Activated T-helper 9 cell treated with anti-CD3 and anti-CD28 coated beads, Interleukin-2, amount 50 U/mL, for 16 hours (primary cell): Measurements from ENCODE around the gene EPHB2.
"Not testable (repeated sequence)": the region's sequence is repeated elsewhere in the genome, so short reads cannot be mapped to it uniquely, and the experiment has no call there.

Experiments used
- DNase-seq: peaks from one replicate; pipeline ENCODE4 v3.0.0-alpha.2; 2020; ENCODE audit warnings: low read depth

EPHB2 gene

DNA sequence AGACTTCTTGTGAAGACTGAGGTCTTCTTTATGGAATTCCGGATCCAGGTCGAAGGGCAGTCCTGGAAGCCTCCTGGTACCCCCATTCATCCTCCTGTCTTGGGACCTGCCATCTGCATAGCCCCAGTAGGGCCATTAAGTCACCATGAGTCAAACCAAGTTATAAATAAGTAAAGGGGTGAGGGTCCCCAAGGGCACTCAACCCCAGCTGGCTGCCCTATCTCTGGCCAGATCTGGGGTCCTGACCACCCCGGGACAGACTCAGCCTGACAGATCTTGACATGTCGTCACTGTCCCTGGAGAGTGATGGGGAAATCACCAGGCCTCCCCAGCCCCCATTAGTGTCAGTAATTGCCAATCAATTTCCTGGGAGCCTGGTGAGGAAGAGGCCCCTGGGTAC lies 108.7 kb downstream of the EPHB2 start:
- DNase-seq, result no peak

DNA sequence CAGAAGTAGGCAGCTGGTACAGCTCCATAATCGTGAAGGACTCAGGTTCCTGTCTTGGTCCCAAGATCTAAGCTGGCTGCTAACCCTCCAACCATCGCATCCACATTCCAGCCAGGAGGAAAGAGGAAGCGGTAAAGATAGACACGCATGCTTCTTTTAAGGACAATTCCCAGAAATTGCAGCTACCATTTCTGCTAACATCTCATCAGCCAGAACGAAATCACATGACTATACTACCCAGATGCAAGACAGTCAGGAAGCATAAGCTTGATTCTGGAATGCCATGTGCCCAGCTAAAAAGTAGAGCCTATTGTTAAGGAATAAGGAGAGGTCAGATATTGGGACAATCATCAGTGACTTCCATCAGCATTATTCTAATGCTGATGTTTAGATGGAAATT lies 110.4 kb downstream of the EPHB2 start:
- no peak for DNase-seq

DNA sequence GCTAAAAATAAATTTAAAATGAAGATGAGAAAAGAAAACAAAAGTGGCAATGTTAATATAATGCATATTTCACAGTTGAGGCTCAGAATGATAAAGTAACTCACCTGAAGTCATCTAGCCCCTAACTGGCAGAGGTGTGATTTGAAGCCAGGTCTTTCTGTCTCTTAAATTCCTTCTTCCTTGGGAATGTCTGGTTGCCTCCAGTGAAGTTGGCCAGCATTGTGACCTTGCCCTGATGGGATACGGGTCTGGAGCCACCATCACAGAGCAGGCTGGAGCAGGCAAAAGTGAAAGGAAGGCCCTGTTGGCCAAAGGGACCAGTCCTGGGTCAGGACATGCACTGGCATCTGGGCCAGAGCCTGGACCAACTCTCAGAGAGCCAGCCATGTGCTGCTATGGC lies 111.7 kb downstream of the EPHB2 start:
- no peak for DNase-seq

DNA sequence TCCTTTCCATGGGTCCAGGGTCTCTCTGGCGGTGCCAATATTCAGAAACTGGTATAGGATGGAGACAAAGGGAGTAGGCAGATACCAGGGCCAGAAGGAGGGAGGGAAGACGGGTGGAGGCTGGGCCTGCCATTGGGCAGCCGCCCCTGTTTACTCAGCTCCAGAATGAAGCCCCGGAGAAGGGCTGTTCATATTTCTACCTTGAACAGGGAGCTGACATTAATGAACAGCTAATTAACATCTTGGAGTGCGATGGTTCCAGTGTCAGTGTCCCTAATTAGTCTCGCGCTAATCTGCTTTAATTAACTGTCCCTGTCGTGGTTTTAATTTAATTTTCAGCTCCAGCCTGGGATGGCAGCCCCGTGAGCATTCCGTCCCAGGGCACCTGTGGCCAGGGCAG lies 113.8 kb downstream of the EPHB2 start:
- no peak for DNase-seq

DNA sequence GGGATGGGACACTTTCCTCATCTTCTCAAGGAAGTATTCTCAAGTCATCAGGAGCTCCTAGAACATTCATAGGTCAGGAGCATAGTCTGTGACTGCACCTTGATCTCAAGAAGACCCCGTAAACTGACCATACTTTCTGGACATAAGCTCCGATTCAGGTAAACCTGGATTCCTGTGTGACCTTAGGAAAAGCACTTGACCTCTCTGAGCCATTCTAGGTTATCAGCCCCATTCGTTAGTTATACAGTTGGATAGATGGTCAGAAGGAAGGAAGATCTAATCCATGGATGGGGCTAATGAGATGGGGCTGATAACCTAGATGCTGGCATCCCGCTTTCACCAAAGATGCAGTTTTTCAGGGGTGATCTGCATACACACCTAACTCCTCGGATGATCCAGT lies 114.3 kb downstream of the EPHB2 start:
- DNase-seq, result no peak

DNA sequence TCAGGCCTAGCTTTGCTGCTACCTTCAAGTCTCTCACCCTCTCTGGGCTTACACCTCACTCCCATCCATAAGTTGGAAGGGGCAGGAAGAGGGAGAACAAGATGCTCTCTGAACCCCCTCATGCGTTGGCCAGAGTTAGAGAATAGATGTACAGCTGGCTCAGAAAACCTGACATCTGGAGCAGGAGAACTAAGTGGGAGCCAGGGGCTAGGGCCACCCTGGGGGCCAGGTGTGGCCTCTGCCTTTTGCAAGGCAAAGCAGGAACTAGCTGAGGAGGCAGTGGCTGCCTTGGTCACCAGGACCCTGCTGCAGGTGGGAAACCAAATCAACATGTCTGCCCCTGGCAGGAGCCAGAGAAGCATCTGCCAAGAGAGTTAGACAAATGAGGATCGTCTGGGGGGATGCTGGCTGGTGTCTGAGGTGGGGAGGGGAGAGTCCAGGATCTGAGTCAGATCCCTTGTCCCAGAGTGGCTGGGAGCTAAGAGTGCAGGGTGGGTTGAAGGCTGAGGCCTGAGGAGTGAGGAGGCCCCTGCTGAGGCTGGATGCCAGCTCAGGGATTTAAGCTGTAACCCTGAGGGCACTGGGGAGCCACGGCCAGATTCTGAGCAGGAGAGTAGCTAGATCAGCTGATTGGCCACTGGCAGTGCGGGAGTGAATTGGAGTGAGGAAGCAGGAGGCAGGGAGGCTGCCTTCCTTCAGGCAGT lies 115.0 kb downstream of the EPHB2 start:
- no peak for DNase-seq

DNA sequence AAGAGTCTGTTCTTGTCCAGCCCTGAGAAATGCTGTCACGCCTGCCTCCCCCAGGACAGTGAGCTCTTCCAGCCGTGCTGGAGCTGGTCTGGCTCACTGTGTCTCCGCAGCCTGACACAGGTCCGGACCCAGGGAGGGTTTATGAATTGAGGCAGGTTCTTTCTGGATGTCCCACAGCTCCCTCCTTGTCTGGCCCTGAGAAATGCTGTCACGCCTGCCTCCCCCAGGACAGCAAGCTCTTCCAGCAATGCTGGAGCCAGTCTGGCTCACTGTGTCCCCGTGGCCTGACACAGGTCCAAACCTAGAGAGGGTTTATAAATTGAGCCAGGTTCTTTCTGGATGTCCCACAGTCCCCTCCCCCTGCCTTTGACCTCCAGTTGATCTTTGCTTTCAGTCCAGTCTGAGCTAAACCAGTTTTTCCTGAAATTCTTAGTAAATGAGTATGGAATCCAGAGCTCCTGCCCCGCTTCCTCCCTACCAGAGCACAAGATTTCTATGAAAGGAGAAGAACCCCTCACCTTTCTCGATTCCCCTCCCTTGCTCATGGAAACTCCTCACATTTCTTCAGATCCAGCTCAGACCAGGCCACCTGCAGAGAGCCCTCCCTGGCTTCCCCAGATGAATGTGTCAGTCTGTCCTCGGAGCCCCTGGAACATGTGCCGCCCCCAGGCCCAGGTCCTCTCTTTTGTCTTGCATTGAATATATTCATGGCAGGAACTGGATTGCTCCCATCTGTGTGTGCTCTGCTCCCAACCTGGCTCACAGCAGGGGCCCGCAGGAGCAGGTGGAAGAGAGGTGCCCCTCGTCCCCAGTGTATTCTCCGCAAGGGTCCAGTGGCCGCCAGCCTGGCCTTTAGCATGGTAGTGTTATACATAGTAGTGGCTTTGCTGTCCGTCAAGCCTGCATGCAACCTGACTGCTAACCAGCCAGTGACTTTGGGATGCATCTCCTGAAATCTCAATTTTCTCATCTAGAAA lies 116.3 kb downstream of the EPHB2 start:
- DNase-seq, result no peak

DNA sequence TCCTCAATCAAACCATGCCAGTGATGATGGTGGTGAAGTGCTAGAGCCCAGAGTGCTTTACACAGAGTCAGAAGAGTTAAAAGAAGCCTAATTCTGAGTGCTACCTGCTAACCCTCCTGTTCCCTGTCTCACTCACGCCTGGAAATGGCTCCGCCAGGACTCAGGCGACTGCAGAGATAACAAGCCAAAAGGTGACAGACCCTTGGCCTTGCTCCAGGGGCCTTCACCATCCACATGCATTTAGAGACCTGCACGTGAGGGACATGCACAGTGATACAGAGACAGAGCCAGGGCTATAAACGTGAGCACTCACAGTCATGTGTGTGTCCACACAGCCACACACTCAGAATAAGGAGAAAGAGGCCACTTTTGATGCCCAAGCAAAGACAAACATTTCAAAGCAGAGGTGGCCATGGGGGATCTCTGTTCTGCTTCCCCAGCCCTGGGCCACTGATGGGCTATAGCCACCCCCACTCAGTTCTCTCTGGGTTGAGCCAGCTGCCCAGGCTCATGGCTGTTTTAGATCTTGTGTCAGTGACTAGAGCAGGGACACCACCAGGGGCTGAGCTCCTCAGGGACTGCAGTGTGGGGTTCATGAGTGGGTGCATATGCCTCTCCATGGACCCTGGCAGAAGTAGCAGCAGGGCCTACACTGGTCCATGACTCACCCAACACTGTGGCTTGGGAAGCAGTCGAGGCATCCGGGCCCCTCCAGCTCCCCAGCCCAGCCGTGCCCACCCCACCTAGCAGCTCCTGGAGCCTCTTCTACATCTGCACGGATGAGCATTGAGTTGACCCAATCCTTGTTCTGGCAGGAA lies 117.2 kb downstream of the EPHB2 start:
- DNase-seq, result no peak

DNA sequence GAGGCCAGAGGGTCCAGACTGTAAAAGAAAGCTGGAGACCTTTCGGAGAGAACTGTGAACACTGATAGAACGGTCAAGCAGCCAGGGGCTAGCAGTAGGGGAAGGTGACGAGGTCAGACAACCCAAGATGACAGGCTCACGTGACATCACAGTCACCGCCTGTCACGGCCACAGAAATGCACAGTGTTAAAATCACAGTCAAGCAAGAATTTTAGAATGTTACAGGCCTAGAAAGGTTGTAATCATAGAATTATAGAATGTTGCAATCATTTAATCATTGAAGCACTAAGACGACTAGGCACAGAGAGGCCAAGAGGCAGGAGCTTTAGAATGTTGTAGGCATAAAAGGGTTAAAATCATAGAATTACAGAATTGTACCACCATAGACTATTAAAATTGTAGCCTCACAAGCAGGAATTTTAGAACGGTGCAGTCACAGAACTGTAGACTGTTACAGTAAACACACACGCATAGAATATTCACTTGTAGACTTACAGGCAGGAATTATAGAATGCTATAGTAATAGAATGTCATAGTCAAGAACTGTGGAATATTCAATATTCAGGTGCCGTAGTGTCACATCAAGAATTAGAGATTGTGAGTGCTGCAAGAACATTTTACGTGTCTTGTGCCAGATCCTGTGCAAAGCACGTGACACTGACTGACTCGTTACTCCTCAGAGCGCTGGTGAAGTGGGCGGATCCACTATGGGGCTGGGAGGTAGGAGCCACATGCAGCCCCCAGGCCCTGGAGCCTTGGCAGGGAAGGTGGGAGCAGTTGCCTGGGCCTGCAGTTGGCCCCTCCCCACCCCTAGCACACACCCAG lies 118.1 kb downstream of the EPHB2 start:
- DNase-seq, result no peak

DNA sequence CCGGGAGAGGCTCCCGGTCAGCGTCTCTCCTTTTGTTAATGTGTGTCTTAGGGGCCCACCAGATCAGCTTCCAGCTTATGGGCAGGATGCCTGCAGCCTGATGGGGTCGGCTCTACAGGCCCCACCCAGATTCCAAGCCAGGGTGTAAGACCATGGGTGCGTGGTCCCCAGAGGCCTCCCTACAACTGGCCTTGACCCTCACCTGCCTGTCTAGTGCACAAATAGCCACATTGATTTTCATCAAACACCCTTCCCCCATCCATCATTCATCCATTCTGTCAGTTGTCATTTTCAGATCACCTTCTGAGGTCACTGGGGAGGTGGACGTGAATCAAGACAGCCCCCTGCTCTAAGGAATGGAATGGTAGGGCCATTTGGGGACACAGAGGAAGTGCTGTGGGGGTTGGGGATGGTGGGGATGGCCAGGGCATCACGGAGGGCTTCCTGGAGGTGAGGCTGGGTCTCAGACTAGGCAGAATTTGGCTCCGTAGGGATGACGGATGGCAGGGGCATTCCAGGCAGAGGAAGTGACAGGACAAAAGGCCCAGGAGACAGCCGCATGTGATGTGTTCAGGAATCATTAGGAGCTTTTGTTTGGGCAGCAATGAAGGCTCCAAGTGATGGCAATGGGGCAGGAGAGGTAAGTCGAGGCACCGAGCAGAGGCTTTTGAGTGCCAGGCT lies 118.8 kb downstream of the EPHB2 start:
- no peak for DNase-seq

DNA sequence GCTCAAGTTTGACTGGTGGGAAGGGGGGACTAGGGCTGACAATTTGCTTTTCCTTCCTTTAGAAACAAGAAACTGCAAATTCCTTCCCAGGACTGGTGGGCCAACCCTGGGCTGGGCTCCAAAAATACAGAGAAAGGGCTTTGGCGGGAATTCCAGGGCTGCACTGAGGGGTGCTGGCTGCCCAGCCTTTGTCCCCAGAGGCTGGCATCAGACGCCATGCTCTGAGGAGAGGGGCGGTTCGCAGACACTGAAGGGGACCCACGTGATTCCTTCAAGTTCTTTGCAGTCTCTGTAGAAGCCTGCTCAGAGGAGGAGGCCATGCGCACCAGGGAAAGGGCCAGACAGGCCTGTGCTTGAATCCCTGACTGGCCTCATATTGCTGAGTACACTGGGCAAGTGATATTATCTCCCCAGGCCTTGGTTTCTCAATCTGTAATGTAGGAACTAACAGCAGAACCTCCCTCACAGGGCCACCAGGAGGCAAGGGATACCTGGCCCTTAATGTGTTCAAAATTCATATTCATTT lies 119.5 kb downstream of the EPHB2 start:
- DNase-seq, result no peak

DNA sequence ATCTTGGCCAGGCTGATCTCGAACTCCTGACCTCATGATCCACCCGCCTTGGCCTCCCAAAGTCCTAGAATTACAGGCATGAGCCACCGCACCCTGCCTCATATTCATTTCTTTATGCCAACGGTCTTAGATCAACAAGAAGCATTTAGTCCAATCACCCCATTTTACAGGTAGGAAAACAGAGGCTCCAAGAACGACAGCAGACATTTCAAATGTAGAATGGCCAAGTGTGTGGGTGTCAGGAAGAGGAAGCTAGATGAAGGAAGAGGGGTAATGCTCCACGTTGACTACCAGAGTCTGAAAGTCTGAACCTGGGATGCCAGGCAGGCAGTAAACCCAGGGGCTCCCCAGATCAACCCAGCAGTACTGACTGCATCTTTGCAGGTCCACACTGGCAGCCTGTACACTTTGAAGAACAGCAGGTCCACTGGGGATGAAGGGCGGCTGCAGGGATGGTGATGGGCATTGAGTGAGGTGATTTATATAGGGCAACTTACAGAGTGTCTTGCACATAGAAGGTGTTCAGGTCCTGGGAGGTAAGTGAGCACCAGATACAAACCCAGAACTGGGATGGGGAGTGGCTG lies 120.2 kb downstream of the EPHB2 start:
- DNase-seq, result no peak

DNA sequence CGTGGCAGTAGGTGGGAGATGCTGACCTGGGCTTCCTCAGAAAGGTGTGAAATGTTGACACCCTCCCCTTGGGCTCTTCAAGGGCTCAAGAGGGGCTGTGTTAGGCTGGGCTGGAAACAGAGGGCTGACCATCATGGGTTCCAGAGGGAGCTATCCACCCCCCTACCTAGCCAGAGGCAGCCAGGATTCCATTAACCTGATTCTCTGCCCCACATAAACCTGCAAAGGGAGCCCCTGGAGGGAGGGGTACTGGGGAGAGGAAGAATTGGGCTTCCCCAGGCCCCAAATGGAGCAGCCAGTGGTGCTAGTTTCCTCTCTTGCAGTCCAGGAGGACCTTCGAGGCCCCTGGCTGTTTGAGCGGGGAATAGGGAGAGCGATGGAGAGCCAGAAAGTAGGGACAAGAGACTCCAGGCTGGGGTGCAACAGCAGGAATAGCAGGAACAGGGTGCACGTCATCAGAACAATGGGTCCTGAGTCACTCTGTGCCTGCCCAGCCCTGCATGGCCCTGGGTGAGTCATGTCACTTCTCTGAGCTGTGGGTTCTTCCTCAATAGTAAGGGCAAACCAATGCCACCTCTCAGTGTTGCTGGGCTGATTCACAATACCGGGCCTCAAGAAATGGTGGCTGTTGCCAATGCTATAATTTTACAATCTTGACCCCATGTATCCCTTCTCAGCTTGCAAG lies 121.2 kb downstream of the EPHB2 start:
- DNase-seq, result no peak

DNA sequence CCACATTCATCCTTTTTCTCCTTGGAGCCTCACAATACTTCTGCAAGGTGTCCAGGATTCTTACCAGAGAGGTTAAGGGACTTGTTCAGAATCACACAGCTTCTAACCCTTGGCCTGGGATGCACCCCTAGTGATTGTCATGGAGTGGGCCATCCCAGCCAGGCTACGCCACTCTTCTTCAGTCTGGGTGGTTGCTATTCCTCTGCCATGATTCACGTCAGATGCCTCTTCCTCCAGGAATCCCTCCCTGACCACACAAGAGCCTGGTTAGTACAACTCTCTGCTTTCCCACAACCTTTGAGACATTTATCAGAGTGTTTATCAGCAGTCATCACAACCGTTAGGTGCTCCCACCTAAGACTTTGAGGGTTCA lies 121.8 kb downstream of the EPHB2 start:
- DNase-seq, result no peak

DNA sequence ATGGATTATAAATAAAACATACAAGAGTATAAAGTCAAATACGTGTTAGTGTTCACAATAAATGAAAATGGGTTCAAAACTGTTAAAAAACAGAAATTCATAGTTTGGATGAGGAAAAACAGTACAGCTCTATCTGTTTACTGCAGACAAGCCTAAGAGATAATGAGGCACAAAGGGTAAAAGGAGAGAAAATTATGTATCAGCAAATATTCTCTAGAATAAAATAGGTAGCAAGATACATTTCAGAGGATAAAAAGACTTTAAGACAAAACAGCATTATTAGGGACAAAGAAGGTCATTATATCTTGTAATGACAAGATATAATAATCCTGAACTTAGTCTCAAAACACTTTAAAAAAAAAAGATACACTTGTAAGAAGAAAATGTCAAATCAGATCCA lies 123.1 kb downstream of the EPHB2 start:
- DNase-seq, result no peak

DNA sequence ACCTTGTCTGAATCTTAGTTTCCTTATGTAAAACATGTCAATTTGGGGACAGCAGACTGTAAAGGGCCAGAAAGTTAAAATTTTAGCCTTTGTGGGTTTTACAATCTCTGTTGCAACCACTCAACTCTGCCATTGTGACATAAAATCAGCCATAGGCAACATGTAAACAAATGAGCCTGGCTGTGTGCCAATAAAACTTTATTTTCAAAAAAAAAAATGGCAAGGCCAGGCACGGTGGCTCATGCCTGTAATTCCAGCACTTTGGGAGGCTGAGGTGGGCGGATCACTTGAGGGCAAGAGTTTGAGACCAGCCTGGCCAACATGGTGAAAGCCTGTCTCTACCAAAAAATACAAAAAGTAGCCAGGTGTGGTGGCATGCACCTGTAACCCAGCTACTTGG lies 123.8 kb downstream of the EPHB2 start:
- DNase-seq, result not testable (repeated sequence)

DNA sequence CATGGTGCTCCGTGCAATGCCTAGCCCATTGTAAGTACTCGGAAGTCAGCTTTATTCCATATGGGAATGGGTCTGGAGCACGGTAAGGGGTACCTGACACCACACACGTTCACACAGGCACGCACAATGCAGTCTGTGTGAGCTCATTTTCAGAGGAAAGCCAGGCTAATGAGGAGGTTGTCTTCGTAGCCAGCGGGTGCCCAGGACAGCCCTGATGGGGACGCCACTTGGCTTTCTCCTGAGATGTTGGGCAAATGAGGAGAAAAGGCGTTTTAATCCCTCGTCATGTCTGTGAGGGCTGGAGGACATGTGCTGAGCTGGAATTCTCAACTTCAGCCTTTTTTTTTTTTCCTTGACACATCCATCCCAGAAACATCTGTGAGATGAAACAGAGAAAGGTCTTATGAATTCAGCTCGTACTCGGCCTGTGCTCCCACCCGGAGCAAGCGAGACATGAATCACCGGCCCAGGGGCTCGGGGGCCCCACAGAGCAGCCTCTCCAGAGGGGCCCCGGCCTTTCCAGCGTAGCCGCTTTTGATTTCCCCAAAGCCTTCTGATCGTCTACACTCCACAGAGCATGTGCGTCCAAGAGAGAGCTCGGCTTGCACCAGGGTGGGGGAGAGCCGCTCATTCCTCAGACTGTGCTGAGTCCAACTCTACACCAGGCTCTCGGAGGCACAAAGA lies 125.1 kb downstream of the EPHB2 start:
- no peak for DNase-seq

DNA sequence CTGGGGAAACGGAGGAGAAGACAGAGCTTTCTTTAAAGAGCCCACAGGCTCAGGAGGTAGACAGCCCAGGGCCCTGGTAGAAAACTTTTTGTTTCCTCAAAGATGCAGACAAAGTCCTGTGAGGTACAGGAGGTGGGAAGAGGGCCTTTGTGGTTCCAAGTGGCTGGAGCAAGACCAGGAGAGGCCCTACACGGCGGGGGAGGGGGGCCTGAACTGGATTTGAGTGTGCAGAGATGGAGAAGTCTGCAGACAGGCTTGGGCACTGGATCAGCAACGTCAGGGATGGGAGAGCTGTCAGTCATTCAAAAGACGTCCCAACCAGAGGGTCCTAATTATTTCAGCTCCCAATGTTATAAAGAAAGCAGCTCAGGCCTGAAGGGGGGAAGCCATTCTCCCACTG lies 126.2 kb downstream of the EPHB2 start:
- DNase-seq, result no peak

DNA sequence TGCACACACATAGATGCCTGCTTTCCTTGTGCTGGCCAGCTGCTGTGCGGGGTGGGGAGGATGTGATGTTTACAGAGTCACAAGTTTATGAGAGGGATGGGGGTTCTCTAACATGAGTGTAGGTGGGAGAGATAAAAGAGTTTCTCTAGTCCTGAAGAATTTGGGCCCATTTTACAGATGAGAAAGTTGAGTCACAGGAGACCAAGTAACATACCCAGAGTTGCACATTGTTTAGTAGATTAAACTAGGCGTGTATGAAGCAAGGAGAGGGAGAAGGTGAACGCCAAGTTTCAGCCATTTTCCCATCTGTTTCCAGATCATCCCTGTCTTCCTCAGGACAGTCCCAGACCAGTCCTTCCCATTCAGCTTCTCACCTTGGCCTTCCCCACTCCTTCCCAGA lies 126.7 kb downstream of the EPHB2 start:
- DNase-seq, result no peak
